HG02852 (cell line): ENCODE data around the gene LOC128125822.
"Not testable (repeated sequence)": the region's sequence is repeated elsewhere in the genome, so short reads cannot be mapped to it uniquely, and the experiment has no call there.

Experiments
- ATAC-seq: cut with Tn5 transposase; IDR thresholded peaks from one replicate; pipeline ENCODE4 v1.9.1; 2021; ENCODE audit warnings: mild to moderate bottlenecking, moderate library complexity; ENCODE audit not compliant: unreplicated experiment

Gene LOC128125822

GRCh38 chr6:63581355-63582013 lies 9.2 kb downstream of the LOC128125822 start:
- ATAC-seq, result no peak

DNA sequence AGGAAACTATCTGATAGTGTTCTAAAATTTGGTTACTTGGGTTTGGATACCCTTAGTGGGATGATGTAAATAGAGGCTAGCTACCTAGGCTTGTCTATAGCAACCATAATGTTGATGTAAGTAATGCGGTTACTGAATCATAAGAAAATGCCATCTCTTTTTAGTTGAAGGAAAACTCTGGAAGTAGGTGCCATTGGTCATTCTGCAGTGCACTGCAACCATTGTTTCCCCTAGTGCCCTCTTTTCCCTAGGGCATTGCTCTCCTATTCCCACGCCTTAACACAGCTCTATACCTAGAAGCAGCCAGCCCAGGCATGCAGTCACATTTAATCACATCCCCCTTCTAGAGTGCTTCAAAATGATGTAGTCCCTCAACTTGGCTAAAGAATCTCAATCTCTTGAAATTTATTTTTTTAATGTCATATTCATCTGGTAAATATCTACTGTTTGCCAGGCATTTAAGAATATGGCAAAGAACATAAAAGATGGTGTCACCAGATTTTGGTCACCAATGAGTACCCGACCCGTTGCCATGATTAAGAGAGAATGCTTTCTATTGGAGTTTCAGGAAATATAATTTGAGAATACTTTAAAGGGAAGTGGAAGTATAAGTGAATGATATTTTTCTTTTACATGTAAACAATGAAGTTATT lies 10.4 kb downstream of the LOC128125822 start:
- ATAC-seq, result no peak

DNA sequence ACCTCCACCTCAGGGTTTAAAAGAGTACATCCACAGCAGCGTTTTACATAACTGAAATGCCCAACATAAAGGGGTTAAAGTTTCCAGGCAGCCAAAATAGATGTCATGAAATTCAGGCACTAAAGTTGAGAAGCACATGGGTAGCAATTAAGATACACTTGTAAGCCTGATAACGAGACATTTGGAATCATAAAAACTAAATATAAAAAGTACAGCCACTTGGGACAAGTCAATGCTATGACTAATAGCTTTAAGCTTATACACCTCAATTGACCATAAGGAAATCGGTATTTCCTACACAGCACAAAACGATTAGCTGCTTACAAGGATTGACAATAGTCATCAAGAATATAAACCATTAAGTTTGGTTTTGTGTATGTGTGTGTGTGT lies 11.8 kb downstream of the LOC128125822 start:
- ATAC-seq, result no peak

GRCh38 chr6:63584566-63584965 lies 12.3 kb downstream of the LOC128125822 start:
- no peak for ATAC-seq

GRCh38 chr6:63585652-63586051 lies 13.4 kb downstream of the LOC128125822 start:
- ATAC-seq, result not testable (repeated sequence)

DNA sequence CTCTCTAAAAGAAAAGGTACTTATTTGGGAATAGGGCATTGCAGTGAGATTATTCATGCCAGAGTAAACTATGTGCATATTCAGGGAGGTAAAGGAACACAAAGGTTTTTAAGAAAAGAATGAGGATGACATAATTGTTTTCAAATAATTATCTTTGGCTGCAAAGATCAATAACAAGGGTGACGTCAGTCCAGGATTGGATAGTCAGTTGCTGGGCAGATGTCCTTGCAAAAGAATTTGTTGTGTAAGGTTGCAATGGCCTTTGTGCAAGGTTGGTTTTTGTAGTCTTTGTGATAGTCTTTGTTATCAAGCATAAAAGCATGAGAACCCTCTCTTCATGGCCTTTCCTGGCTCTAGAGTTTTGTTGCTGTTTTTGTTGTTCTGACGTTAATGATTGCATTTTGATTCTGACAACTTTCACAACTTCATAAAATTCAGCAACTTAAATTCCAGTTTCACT lies 17.7 kb downstream of the LOC128125822 start:
- ATAC-seq, result no peak

GRCh38 chr6:63592886-63593285 lies 20.6 kb downstream of the LOC128125822 start:
- ATAC-seq, result no peak

DNA sequence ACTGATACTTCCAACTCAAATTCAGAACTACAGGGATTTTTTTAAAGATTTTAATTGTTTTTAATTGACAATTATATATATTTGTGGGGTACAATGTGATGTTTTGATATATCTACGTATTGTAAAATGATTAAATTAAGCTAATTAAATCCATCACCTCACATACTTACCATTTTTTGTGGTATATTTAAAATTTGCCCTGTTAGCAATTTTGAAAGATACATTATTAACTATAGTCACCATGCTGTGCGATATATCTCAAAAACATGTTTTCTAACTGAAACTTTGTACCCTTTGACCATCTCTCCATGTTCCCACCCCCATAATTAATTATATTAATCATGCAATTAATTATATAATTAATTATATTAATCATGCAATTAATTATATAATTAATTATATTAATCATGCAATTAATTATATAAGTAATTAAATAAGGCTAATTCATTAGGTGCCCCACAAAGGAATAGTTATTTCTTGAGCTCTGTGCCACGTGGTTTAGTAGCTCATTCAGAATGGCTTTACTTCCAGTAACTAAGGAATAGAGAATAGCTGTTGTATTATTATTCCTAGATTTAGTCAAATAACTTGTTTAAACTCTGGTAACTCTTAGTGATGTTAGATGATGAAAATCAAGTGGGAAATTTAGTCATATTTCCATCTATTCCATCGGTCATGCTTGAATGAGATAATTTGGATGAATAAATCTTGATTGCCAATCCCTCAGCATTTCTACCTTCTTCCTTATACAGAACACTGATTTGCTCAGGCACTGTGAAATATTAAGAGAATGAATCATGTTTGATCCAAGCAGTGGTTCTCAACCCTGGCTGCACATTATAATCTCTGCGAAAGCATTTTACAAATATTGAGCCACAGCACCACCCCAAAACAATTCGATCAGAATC lies 25.1 kb downstream of the LOC128125822 start:
- no peak for ATAC-seq

DNA sequence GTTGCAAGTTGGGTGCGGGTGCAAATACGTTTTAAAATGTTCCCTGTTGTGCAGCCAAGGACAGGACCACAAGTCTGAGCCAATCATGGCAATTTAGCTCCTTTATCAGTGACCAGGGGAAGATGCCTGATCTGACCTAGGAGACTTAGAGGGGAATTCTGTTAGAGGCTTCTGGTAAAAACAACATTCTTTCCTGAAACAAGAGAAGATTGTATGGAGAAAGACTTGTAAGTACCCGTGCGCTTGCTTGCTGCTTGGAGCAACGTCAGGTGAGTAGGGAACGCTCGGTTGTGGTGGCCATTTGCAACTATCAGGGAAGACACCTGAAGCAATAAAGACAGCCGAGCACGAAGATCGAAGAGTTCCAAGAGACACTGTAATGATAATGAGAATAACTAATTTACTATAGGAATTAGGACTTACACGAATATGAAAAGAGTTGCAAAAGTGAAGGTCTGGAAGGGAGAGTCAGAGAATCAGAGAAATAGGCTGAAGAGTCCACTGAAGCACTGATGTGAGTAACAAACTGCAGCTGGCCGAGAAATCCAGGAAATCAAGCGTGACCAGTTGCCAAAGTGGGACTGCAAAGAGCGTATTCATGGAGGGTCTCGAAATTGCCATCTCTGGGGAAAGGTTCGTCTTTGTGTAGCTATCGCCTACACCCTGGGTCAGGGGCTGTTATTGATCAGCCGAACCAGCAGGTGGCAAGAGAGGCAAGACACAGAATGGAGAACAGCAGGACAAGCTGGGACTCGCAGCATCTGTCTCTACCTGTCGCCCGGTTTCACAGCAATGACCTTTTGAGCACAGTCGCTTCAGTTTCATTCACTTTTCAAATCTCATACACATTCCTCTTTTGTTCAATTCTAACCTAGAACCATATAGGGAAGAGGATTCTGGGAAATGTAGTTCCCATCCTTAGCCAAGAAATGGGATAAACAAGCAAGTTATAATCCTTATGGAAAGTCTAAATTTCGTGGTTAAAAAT lies 26.1 kb downstream of the LOC128125822 start:
- ATAC-seq, result peak; percentile 99

DNA sequence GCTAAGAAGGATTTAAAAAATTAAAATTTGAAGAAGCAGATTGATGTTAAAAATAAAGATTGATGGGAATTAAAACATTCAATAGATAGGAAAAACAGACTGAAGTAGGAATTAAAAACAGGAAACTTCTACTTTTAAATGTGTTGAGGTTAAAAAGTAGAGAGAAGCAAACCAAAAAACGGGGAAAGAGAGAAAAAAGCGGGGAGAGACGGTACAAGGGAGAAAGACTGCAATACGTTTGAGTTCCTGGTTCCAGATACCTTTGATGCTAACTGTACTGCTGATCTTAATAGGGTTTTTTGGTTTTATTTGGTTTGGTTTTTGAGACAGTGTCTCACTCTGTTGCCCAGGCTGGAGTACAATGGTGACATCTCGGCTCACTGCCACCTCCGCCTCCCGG lies 27.0 kb downstream of the LOC128125822 start:
- ATAC-seq, result no peak

- ATAC-seq, result no peak
Observed at GRCh38 chr6:63600136-63600535, 27.9 kb downstream of the LOC128125822 start.

- no peak for ATAC-seq
Observed at GRCh38 chr6:63609231-63609630, 37.0 kb downstream of the LOC128125822 start.

- no peak for ATAC-seq
Observed at GRCh38 chr6:63610944-63611343, 38.7 kb downstream of the LOC128125822 start.

DNA sequence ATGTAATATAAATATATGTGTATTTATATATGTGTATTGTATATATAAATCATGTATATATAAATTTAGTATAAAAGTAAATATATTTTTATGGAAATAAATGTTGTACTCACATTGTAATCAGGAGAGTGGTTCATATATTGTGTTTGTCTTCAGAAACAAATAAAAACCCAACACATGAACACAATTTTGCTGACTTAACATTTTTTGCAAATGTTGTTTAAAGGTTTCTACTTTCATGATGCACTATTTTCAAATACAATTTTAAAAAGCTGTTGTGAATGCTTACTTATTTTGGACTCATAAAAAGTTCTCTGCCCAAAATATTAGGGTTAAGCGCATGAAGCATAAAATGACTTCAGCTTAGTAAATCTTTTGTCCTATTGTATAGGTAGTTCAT lies 39.3 kb downstream of the LOC128125822 start:
- no peak for ATAC-seq

GRCh38 chr6:63615590-63615989 lies 43.3 kb downstream of the LOC128125822 start:
- ATAC-seq, result no peak
